GM19328 (cell line): Measurements from ENCODE around the gene EHMT1.

Experiments used
- ATAC-seq: cut with Tn5 transposase; IDR thresholded peaks from one replicate; pipeline ENCODE4 v1.9.1; 2021; ENCODE audit warnings: mild to moderate bottlenecking, moderate library complexity; ENCODE audit not compliant: unreplicated experiment

The EHMT1 gene

GRCh38 chr9:137781906-137782585 lies 163.2 kb downstream of the EHMT1 start:
- no peak for ATAC-seq

DNA sequence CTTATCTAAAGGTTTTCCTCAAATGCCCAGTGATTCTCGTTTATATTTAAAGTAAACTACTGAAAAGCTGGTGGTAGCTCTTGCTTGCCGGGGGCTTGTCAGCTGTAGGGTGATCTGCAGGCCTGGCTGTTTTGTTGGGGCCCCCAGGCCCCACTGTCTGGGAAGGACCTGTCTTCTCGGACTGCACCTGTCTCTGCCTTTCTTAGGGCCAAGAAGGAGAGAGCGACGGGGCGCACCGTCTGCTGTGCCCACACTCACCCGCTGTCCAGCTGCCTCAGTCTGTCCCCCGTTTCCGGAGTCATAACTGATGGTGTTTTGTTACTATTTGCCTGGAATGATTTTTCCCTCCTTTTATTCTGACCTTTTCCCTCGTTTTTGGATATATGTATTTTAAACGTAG lies 164.7 kb downstream of the EHMT1 start:
- no peak for ATAC-seq

DNA sequence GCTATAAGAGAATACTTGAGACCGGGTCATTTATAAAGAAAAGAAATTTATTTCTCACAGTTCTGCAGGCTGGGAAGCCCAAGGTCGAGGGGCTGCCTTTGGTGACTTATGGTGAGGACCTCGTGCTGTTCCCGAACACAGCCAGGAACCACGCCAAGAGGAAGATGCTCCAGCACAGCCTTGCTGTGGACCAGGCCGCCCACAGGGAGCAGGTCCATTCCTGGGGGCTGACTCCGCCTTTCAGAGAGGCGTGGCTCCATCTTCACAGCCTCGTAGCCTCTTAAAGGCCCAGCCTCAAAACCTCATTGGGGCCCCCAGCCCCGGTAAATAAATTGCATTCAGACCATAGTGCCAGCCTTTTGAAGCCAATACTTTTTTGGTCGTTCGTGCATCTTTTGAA lies 165.2 kb downstream of the EHMT1 start:
- ATAC-seq = no peak

GRCh38 chr9:137784641-137785513 lies 166.1 kb downstream of the EHMT1 start:
- no peak for ATAC-seq

DNA sequence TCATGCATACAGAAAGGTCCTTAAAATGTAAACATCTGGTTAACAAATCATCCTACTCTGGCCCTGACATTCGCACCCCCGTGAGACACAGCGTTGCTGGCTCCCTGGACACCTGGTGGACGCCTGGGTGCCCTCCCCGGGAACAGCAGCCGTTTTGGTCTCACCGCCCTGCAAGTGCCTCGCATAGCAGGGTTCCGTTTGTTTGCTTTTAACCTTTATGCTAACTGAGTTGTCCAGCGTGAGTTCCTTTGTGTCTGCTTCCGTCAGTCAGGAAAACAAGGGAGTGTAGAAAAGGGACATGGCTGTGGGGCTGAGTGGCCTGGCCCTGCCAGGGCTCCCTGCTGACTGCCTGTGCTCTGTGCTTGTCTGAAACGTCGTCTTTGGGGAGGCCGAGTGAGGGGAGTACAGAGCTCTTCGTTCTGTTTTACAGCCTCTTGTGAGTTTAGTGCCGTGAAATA lies 166.9 kb downstream of the EHMT1 start:
- no peak for ATAC-seq

GRCh38 chr9:137786511-137786920 lies 167.7 kb downstream of the EHMT1 start:
- ATAC-seq = no peak

- ATAC-seq = no peak
Measured at GRCh38 chr9:137787381-137787780, 168.6 kb downstream of the EHMT1 start.

DNA sequence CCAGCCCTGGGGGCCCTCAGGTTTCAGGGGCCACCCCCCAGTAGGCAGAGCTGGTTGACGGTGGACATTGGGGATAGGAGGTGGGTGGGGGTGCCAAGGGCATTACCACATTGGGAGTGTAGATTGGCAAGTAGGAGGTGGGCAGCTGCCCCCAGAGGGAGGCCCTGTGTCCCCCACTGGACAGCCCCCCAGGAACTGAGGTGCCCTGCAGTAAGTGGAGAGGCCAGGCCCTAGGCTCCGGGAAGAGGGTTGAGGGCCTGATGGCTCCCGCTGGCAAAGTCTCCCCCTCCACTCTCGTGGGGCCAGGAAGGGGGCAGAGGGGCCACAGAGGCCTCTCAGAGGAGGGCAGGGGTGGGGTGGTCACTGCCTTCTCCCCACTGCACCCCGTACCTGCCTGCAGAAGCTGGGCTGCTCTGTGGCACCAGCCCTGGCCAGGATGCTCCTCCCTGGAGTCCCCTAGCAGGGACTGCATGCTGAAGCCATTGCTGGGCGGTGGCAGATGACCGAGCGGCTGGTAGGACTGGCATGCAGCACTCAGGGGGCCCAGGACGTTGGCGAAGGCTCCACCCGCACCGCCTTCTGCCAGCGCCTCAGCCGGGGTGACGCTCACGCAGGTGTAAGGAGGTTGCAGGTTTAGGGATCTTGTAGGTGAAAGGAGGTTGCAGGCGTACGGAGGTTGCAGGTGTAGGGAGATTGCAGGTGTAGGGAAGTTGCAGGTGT lies 169.1 kb downstream of the EHMT1 start:
- no peak for ATAC-seq

DNA sequence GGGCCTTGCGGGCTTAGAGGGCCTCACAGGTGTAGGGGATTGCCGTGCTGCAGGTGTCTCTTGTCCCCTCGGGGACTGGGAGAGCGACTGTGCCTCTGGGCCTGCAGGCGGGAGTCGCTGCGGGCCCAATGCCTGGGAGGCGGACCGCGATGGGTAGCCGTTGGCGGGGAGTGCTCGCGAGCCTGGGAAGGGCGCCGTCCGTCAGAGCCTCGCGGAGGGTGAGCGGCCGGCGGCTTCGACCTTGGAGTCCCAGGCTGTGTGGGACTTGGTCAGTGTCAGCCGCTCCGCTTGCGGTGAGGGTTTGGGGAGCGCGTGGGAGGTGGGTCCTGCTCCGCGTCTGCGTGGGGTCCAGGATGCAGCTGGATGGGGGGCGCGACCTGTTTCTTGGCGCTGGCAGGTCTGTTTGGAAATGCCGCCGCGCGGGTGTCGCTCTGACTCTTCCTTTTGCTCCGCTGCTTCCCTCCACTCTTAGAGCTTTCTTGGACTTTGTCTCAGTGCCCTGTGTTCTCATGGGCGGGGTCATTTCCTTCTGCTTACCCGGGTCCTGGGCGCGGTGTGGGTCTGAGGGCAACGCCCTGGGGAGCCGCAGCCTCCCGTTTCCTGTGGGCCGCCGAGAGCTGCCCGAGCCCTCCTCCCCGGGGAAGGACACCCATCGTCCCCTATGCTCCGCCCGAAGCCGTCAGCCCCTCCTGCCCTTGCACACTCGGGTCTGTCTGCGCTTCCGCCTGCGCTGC lies 169.9 kb downstream of the EHMT1 start:
- ATAC-seq = no peak

DNA sequence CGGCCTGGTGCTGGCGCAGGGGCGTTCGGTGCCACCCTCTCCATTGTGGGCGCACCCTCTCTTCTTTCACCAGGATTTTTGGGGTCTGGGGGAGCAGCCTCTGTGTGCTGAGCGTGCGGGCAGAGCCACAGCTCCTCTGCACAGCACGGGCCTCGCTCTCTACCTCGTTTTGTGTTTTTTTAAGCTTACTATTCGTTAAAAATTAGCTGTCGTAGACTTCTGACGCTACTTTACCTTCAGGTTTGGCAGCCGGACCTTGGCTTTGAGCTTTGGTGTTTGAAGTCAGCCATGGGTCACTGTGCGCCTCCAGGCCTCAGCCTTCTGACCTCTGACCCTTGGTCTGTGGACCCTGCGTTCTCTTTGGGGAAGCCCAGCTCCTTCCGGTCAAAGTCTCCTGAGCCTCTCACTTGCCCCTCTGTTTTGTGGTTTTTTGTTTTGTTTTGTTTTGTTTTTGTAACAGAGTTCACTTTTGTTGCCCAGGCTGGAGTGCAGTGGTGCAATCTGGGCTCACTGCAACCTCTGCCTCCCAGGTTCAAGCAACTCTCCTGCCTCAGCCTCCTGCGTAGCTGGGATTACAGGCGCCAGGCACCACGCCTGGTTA lies 170.6 kb downstream of the EHMT1 start:
- ATAC-seq = no peak

- ATAC-seq = no peak
Measured at GRCh38 chr9:137791947-137792346, 173.1 kb downstream of the EHMT1 start.

DNA sequence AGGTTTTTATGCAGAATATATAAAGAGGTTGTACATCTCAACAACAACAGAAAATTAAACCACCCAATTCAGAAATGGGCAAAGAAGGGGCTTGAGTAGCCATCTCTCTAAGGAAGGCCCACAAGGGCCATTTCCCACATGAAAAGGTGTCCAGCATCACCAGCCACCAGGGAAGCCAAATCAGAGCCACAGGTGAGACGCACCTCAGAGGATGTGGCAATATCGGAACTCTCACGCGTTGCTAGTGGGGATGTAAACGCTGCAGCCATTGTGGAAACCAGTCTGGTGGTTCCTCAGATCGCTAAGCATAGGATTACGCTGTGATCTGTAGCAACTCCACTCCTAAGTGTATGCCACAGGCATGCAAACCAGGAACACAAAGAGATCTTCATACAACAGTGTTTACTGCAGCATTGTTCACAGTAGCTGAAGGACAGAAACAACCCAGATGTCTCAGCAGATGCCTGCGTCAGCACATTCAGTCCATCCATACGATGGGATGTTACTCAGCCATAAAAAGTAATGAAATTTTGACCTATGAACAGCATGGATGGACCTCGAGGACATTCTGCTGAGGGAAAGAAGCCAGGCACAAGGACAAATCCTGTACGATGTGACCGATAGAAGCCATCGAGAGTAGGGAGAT lies 174.5 kb downstream of the EHMT1 start:
- ATAC-seq = no peak

- ATAC-seq = no peak
Measured at GRCh38 chr9:137795156-137795666, 176.4 kb downstream of the EHMT1 start.

- no peak for ATAC-seq
Measured at GRCh38 chr9:137797206-137798120, 178.7 kb downstream of the EHMT1 start.

GRCh38 chr9:137798142-137798541 lies 179.3 kb downstream of the EHMT1 start:
- no peak for ATAC-seq

- no peak for ATAC-seq
Measured at GRCh38 chr9:137798901-137799629, 180.3 kb downstream of the EHMT1 start.

- ATAC-seq = no peak
Measured at GRCh38 chr9:137799630-137799983, 180.8 kb downstream of the EHMT1 start.
